ENCODE data around the gene RSL1D1.

Gene RSL1D1

DNA sequence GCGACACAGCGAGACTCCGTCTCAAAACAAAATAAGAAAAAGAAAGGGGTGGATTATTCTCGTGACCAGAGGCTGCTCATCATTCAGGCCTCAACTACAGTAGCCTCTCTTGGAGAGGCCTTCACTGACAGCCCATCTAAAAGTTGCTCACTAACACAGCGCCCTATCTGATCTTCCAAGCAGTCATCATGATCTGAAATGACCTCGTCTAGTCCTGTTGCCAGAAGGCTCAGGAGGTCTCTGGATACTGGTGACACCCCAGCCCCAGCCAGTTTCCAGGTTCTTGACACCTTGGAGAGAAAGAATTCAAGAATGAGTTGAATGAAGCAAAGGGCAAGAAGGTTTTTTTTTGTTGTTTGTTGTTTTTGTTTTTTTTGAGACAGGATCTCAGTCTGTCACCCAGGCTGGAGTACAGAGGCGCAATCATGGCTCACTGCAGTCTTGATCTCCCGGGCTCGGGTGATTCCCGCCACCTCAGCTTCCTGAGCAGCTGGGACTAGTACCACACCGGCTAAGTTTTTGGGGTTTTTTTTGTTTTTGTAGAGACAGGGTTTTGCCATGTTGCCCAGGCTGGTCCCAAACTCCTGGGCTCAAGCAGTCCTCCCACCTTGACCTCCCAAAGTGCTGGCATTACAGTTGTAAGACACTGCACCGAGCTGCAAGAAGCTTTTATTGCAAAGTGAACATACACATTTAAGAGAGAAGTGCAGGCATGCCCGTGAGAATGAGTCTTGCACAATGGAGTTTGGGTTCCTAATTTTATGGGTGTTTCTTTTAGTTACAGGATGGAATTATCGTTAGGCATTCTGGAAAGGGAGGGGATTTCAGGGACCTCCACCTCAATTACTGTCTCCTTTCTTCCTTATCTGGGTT, 51.6 kb downstream of the RSL1D1 start:
- Histone ChIP-seq H2AFZ (ENCODE audit: low read length) (no peak overlapping the region), H2AK5ac (ENCODE audit: low read depth, low read length) (no peak overlapping the region), H3K79me1 (ENCODE audit: low read depth, low read length) (no peaks in the 10 kb centered on the region), H3K14ac (ENCODE audit: low read length) (no peak overlapping the region), H3K36me3 (replicated peaks in 1 of 2; ENCODE audit: control insufficient read depth in 2 of 2, insufficient read depth in 2 of 2, low read length in 2 of 2) (peaks cover 0 to 16% of the 10 kb centered on the region in 2 donors), H3K27ac (replicated peaks; ENCODE audit: low read length) (no peak overlapping the region), H4K91ac (ENCODE audit: low read depth, low read length, poor library complexity) (no peak overlapping the region), H2BK15ac (ENCODE audit: low read length) (no peak overlapping the region), H3K9ac (ENCODE audit: low read depth, low read length, poor library complexity) (no peak overlapping the region), H2BK12ac (ENCODE audit: low read length) (no peak overlapping the region), H3K23ac (ENCODE audit: low read depth, low read length, poor library complexity) (no peak overlapping the region), H3K4ac (ENCODE audit: low read length) (no peak overlapping the region), H3K4me1 (ENCODE audit: control insufficient read depth in 2 of 2, insufficient read depth in 1 of 2, low read depth in 1 of 2, low read length in 2 of 2) (peaks cover 5 to 20% of the 10 kb centered on the region in 2 donors), H3K18ac (ENCODE audit: low read length) (no peak overlapping the region), H3K4me2 (ENCODE audit: insufficient read depth, low read length, poor library complexity, severe bottlenecking) (no peak overlapping the region), H3K27me3 (ENCODE audit: control insufficient read depth in 3 of 3, insufficient read depth in 3 of 3, low read depth in 1 of 3, low read length in 3 of 3) (no peaks in the 10 kb centered on the region), H2BK5ac (ENCODE audit: low read length) (no peak overlapping the region), H2BK120ac (ENCODE audit: low read depth, low read length) (no peak overlapping the region), H3K9me3 (replicated peaks in 1 of 2; ENCODE audit: control insufficient read depth in 2 of 2, insufficient read depth in 1 of 2, low read depth in 1 of 2, low read length in 2 of 2) (no peaks in the 10 kb centered on the region), H3K4me3 (ENCODE audit: low read length in 2 of 2) (no peak overlapping the region), H4K8ac (ENCODE audit: low read depth, low read length) (no peak overlapping the region)
- no peak for DNase-seq (ENCODE audit: low spot score)
- WGBS, 2 donors (ENCODE audit: extremely low coverage in 2 of 2, insufficient read length in 2 of 2, insufficient replicate concordance in 1 of 2): no CpG with 5 or more reads among the region's 14 CpGs

- peaks cover 5 to 21% of the 10 kb centered on the region in 2 donors for H3K4me1 ChIP-seq (ENCODE audit: control insufficient read depth in 2 of 2, insufficient read depth in 1 of 2, low read depth in 1 of 2, low read length in 2 of 2)
- H3K4ac ChIP-seq (ENCODE audit: low read length): no peak overlapping the region
- no peak overlapping the region for H3K18ac ChIP-seq (ENCODE audit: low read length)
- no peak for DNase-seq (ENCODE audit: low spot score)
- H2AK5ac ChIP-seq (ENCODE audit: low read depth, low read length): no peak overlapping the region
- no peak overlapping the region for H4K8ac ChIP-seq (ENCODE audit: low read depth, low read length)
- no peak overlapping the region for H3K27ac ChIP-seq (replicated peaks; ENCODE audit: low read length)
- H3K9me3 ChIP-seq (replicated peaks in 1 of 2; ENCODE audit: control insufficient read depth in 2 of 2, insufficient read depth in 1 of 2, low read depth in 1 of 2, low read length in 2 of 2): no peaks in the 10 kb centered on the region
- H2BK120ac ChIP-seq (ENCODE audit: low read depth, low read length): no peak overlapping the region
- H3K36me3 ChIP-seq (replicated peaks in 1 of 2; ENCODE audit: control insufficient read depth in 2 of 2, insufficient read depth in 2 of 2, low read length in 2 of 2): peaks cover 0 to 24% of the 10 kb centered on the region in 2 donors
- no peak overlapping the region for H3K9ac ChIP-seq (ENCODE audit: low read depth, low read length, poor library complexity)
- no peak overlapping the region for H3K14ac ChIP-seq (ENCODE audit: low read length)
- no peaks in the 10 kb centered on the region for H3K27me3 ChIP-seq (ENCODE audit: control insufficient read depth in 3 of 3, insufficient read depth in 3 of 3, low read depth in 1 of 3, low read length in 3 of 3)
- H2BK5ac ChIP-seq (ENCODE audit: low read length): no peak overlapping the region
- WGBS, 2 donors (ENCODE audit: extremely low coverage in 2 of 2, insufficient read length in 2 of 2, insufficient replicate concordance in 1 of 2): no CpG with 5 or more reads among the region's 10 CpGs
- no peak overlapping the region for H2BK15ac ChIP-seq (ENCODE audit: low read length)
- H3K4me3 ChIP-seq (ENCODE audit: low read length in 2 of 2): peak overlapping the region in 1 of 2 donors; percentile 88
- H2BK12ac ChIP-seq (ENCODE audit: low read length): no peak overlapping the region
- no peaks in the 10 kb centered on the region for H3K79me1 ChIP-seq (ENCODE audit: low read depth, low read length)
- no peak overlapping the region for H4K91ac ChIP-seq (ENCODE audit: low read depth, low read length, poor library complexity)
- H2AFZ ChIP-seq (ENCODE audit: low read length): no peak overlapping the region
- H3K4me2 ChIP-seq (ENCODE audit: insufficient read depth, low read length, poor library complexity, severe bottlenecking): no peak overlapping the region
- H3K23ac ChIP-seq (ENCODE audit: low read depth, low read length, poor library complexity): no peak overlapping the region
Measured at GRCh38 chr16:11799017-11799381, 52.3 kb downstream of the RSL1D1 start.

DNA sequence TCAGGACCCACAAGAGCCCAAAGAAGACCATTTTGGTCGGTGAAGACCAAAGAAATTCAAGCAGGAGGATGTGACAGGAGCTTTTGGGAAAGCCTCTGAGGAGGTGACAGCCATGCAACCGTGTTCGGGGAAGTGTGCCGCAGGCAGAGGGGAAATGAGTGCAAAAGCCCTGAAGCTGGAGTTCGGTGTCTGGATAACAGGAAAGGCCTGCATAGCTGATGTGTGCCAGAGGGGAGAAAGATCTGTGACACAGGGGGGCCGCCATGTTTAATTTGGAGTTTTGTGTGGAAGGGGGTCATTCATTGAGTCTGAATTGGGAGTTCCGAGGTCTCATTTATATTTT, 53.4 kb downstream of the RSL1D1 start:
- no peak for DNase-seq (ENCODE audit: low spot score)
- Histone ChIP-seq H3K18ac (ENCODE audit: low read length) (peak overlapping the region; percentile 98), H2BK5ac (ENCODE audit: low read length) (peak overlapping the region; percentile 85), H2BK12ac (ENCODE audit: low read length) (no peak overlapping the region), H2AK5ac (ENCODE audit: low read depth, low read length) (no peak overlapping the region), H4K91ac (ENCODE audit: low read depth, low read length, poor library complexity) (no peak overlapping the region), H3K79me1 (ENCODE audit: low read depth, low read length) (no peaks in the 10 kb centered on the region), H2AFZ (ENCODE audit: low read length) (peak overlapping the region; percentile 95), H3K4me3 (ENCODE audit: low read length in 2 of 2) (peak overlapping the region; percentile 88 to 92), H4K8ac (ENCODE audit: low read depth, low read length) (no peak overlapping the region), H2BK120ac (ENCODE audit: low read depth, low read length) (peak overlapping the region; percentile 85), H3K27ac (replicated peaks; ENCODE audit: low read length) (peak overlapping the region; percentile 96), H3K23ac (ENCODE audit: low read depth, low read length, poor library complexity) (no peak overlapping the region), H3K36me3 (replicated peaks in 1 of 2; ENCODE audit: control insufficient read depth in 2 of 2, insufficient read depth in 2 of 2, low read length in 2 of 2) (peaks cover 0 to 35% of the 10 kb centered on the region in 2 donors), H3K4me1 (ENCODE audit: control insufficient read depth in 2 of 2, insufficient read depth in 1 of 2, low read depth in 1 of 2, low read length in 2 of 2) (peaks cover 5 to 21% of the 10 kb centered on the region in 2 donors), H3K4me2 (ENCODE audit: insufficient read depth, low read length, poor library complexity, severe bottlenecking) (peak overlapping the region; percentile 96), H3K14ac (ENCODE audit: low read length) (no peak overlapping the region), H3K27me3 (ENCODE audit: control insufficient read depth in 3 of 3, insufficient read depth in 3 of 3, low read depth in 1 of 3, low read length in 3 of 3) (no peaks in the 10 kb centered on the region), H2BK15ac (ENCODE audit: low read length) (peak overlapping the region; percentile 93), H3K4ac (ENCODE audit: low read length) (no peak overlapping the region), H3K9ac (ENCODE audit: low read depth, low read length, poor library complexity) (peak overlapping the region; percentile 99), H3K9me3 (replicated peaks in 1 of 2; ENCODE audit: control insufficient read depth in 2 of 2, insufficient read depth in 1 of 2, low read depth in 1 of 2, low read length in 2 of 2) (no peaks in the 10 kb centered on the region)
- no CpG with 5 or more reads among the region's 7 CpGs for WGBS, 2 donors (ENCODE audit: extremely low coverage in 2 of 2, insufficient read length in 2 of 2, insufficient replicate concordance in 1 of 2)

GRCh38 chr16:11797166-11797956, 54.0 kb downstream of the RSL1D1 start, which contains the start of gene ZC3H7A:
Gene ZC3H7A (minus strand): TSS chr16:11797258. CDS start chr16:11782354, 14,904 bp downstream.
- DNase-seq (ENCODE audit: low spot score): peak; percentile 96
- Histone ChIP-seq H3K4me1 (ENCODE audit: control insufficient read depth in 2 of 2, insufficient read depth in 1 of 2, low read depth in 1 of 2, low read length in 2 of 2) (peaks cover 7 to 21% of the 10 kb centered on the region in 2 donors), H2BK12ac (ENCODE audit: low read length) (no peak within 1 kb of the TSS), H3K9ac (ENCODE audit: low read depth, low read length, poor library complexity) (peak within 1 kb of the TSS; percentile 99), H3K36me3 (replicated peaks in 1 of 2; ENCODE audit: control insufficient read depth in 2 of 2, insufficient read depth in 2 of 2, low read length in 2 of 2) (peaks cover 0 to 39% of the 10 kb centered on the region in 2 donors), H3K27ac (replicated peaks; ENCODE audit: low read length) (peak within 1 kb of the TSS; percentile 96), H3K27me3 (ENCODE audit: control insufficient read depth in 3 of 3, insufficient read depth in 3 of 3, low read depth in 1 of 3, low read length in 3 of 3) (no peaks in the 10 kb centered on the region), H3K23ac (ENCODE audit: low read depth, low read length, poor library complexity) (peak within 1 kb of the TSS; percentile 98), H2BK5ac (ENCODE audit: low read length) (peak within 1 kb of the TSS; percentile 91), H3K18ac (ENCODE audit: low read length) (peak within 1 kb of the TSS; percentile 98), H3K4me2 (ENCODE audit: insufficient read depth, low read length, poor library complexity, severe bottlenecking) (peak within 1 kb of the TSS; percentile 96), H2BK120ac (ENCODE audit: low read depth, low read length) (peak within 1 kb of the TSS; percentile 85), H4K8ac (ENCODE audit: low read depth, low read length) (no peak within 1 kb of the TSS), H4K91ac (ENCODE audit: low read depth, low read length, poor library complexity) (no peak within 1 kb of the TSS), H2AFZ (ENCODE audit: low read length) (peak within 1 kb of the TSS; percentile 95), H3K79me1 (ENCODE audit: low read depth, low read length) (peaks cover 2% of the 10 kb centered on the region), H2BK15ac (ENCODE audit: low read length) (peak within 1 kb of the TSS; percentile 93), H3K4ac (ENCODE audit: low read length) (peak within 1 kb of the TSS; percentile 87), H2AK5ac (ENCODE audit: low read depth, low read length) (peak within 1 kb of the TSS; percentile 40), H3K4me3 (ENCODE audit: low read length in 2 of 2) (peak within 1 kb of the TSS; percentile 88 to 92), H3K9me3 (replicated peaks in 1 of 2; ENCODE audit: control insufficient read depth in 2 of 2, insufficient read depth in 1 of 2, low read depth in 1 of 2, low read length in 2 of 2) (no peaks in the 10 kb centered on the region), H3K14ac (ENCODE audit: low read length) (peak within 1 kb of the TSS; percentile 95)
- no CpG with 5 or more reads among the region's 80 CpGs for WGBS, 2 donors (ENCODE audit: extremely low coverage in 2 of 2, insufficient read length in 2 of 2, insufficient replicate concordance in 1 of 2)

Data from neuronal stem cell (in vitro differentiated cells).